HG02973 (cell line): ENCODE data around the gene IFNGR2.
"Not testable (repeated sequence)": the region's sequence is repeated elsewhere in the genome, so short reads cannot be mapped to it uniquely, and the experiment has no call there.

ENCODE experiments used
- ATAC-seq: cut with Tn5 transposase; IDR thresholded peaks from one replicate; pipeline ENCODE4 v1.9.1; 2021; ENCODE audit warnings: moderate library complexity; ENCODE audit not compliant: unreplicated experiment

The IFNGR2 gene

GRCh38 chr21:33434770-33435360, 31.7 kb downstream of the IFNGR2 start:
- peak; percentile 86 for ATAC-seq

GRCh38 chr21:33437140-33437539, 33.9 kb downstream of the IFNGR2 start:
- ATAC-seq, result no peak

GRCh38 chr21:33441489-33442477, 38.6 kb downstream of the IFNGR2 start:
- ATAC-seq, result peak; percentile 51

GRCh38 chr21:33443194-33443593, 40.0 kb downstream of the IFNGR2 start:
- no peak for ATAC-seq

GRCh38 chr21:33444499-33444898, 41.3 kb downstream of the IFNGR2 start:
- no peak for ATAC-seq

- ATAC-seq, result not testable (repeated sequence)
Observed at GRCh38 chr21:33446620-33447019, 43.4 kb downstream of the IFNGR2 start.

GRCh38 chr21:33449616-33450015, 46.4 kb downstream of the IFNGR2 start:
- ATAC-seq, result no peak

GRCh38 chr21:33451634-33452071, 48.4 kb downstream of the IFNGR2 start:
- no peak for ATAC-seq

GRCh38 chr21:33452362-33452761, 49.1 kb downstream of the IFNGR2 start:
- ATAC-seq, result no peak

- no peak for ATAC-seq
Observed at GRCh38 chr21:33455686-33456446, 52.7 kb downstream of the IFNGR2 start.

- ATAC-seq, result no peak
Observed at GRCh38 chr21:33458861-33459260, 55.6 kb downstream of the IFNGR2 start.

GRCh38 chr21:33461538-33462250, 58.5 kb downstream of the IFNGR2 start:
- ATAC-seq, result no peak

- not testable (repeated sequence) for ATAC-seq
Observed at GRCh38 chr21:33469183-33469582, 66.0 kb downstream of the IFNGR2 start.

GRCh38 chr21:33470701-33471100, 67.5 kb downstream of the IFNGR2 start:
- no peak for ATAC-seq

- ATAC-seq, result no peak
Observed at GRCh38 chr21:33473344-33473743, 70.1 kb downstream of the IFNGR2 start.

- ATAC-seq, result no peak
Observed at GRCh38 chr21:33477066-33477465, 73.9 kb downstream of the IFNGR2 start.

- ATAC-seq, result no peak
Observed at GRCh38 chr21:33478182-33478581, 75.0 kb downstream of the IFNGR2 start.

- peak; percentile 21 for ATAC-seq
Observed at GRCh38 chr21:33478935-33479678, 75.9 kb downstream of the IFNGR2 start.

GRCh38 chr21:33479679-33480480, 76.7 kb downstream of the IFNGR2 start, which contains the start of gene TMEM50B:
Gene TMEM50B (minus strand): TSS chr21:33479974. CDS start chr21:33468885, 11,089 bp downstream.
- ATAC-seq, result peak; percentile 85
